ENCODE measurements around the gene SNX25. TPM values are rescaled to one million over a fixed set of nuclear protein-coding genes. Genes with fewer than 3 reads are reported as not detected.

Gene SNX25
- total and polyA plus RNA-seq, 2 of the 13 experiments (the other 11 are each of a cell fraction or from before 2014, with no cell fraction given), result 23.4 to 23.5 TPM

DNA sequence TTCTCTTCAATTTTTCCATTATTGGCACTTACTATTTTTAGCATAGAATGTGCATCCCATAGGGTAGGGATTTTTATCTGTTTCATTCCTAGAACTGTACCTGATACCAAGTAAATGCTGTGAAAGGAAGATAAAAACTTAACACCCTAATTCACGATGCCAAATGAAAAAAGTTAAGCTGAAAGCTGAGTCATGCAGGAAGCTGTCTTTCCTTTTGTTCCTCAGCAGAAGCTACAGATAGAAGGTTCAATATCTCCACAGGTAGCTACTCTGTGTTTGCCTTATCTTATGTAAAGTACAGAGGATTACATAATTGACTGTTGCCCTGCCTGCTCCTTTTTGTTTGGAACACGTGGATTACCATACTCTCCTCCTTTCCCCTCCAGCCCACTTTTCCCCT, 109.3 kb downstream of the SNX25 start (continued):
- TF ChIP-seq ELF4 (CRISPR knock-in tag; IDR thresholded peaks at IDR 0.05; ENCODE audit: borderline replicate concordance) (no peak), DPF2 (CRISPR knock-in tag; IDR thresholded peaks at IDR 0.05; ENCODE audit: borderline replicate concordance, low read depth) (peak; percentile 55; the same call in 1 of the 2 replicates), KAT8 (CRISPR knock-in tag; IDR thresholded peaks at IDR 0.05) (peak; percentile 74), ZNF335 (CRISPR knock-in tag; IDR thresholded peaks at IDR 0.05) (no peak), SOX5 (CRISPR knock-in tag; IDR thresholded peaks at IDR 0.05; ENCODE audit: borderline replicate concordance) (peak; percentile 94), YEATS2 (CRISPR knock-in tag; IDR thresholded peaks at IDR 0.05; ENCODE audit: borderline replicate concordance) (peak; percentile 50; the same call in 1 of the 2 replicates), HNRNPK (IDR thresholded peaks at IDR 0.05; ENCODE audit: low read depth, low read length, poor library complexity, severe bottlenecking) (peak; percentile 55), HDAC2 (CRISPR knock-in tag; IDR thresholded peaks at IDR 0.05) (peak; percentile 53; the same call in 1 of the 2 replicates), LCORL (IDR thresholded peaks at IDR 0.05) (0 out of 2 replicates have a peak, but pooled peaks have one; percentile 31), LCORL (CRISPR knock-in tag; IDR thresholded peaks at IDR 0.05) (no peak), DMAP1 (CRISPR knock-in tag; IDR thresholded peaks at IDR 0.05) (peak; percentile 73; the same call in 1 of the 2 replicates), SOX6 (IDR thresholded peaks at IDR 0.05) (no peak), SOX6 (CRISPR knock-in tag; IDR thresholded peaks at IDR 0.05) (peak; percentile 92), TOPORS (CRISPR knock-in tag; IDR thresholded peaks at IDR 0.05) (no peak), MIER2 (CRISPR knock-in tag; IDR thresholded peaks at IDR 0.05) (0 out of 2 replicates have a peak, but pooled peaks have one; percentile 21), ZSCAN21 (CRISPR knock-in tag; IDR thresholded peaks at IDR 0.05; ENCODE audit: borderline replicate concordance) (peak; percentile 29; the same call in 1 of the 2 replicates), EP300 (IDR thresholded peaks at IDR 0.05; ENCODE audit: low read depth in 2 of 2, low read length in 2 of 2) (peak in 1 of 2 experiments; percentile 74; a peak in 2 of 4 replicates), EP300 (CRISPR knock-in tag; IDR thresholded peaks at IDR 0.05; ENCODE audit: borderline replicate concordance) (peak; percentile 71), FOSL2 (CRISPR knock-in tag; IDR thresholded peaks at IDR 0.05) (peak; percentile 82), HMG20B (CRISPR knock-in tag; conservative IDR thresholded peaks at IDR 0.05) (no peak), FOXP1 (IDR thresholded peaks at IDR 0.05) (no peak), FOXP1 (CRISPR knock-in tag; IDR thresholded peaks at IDR 0.05) (peak; percentile 46), CBX5 (CRISPR knock-in tag; IDR thresholded peaks at IDR 0.05; ENCODE audit: borderline replicate concordance) (no peak), ZNF331 (CRISPR knock-in tag; IDR thresholded peaks at IDR 0.05) (peak; percentile 73; the same call in 1 of the 2 replicates), MTA3 (CRISPR knock-in tag; IDR thresholded peaks at IDR 0.05) (no peak), KMT2B (CRISPR knock-in tag; IDR thresholded peaks at IDR 0.05) (peak; percentile 51; the same call in 1 of the 2 replicates), ZNF614 (CRISPR knock-in tag; IDR thresholded peaks at IDR 0.05; ENCODE audit: borderline replicate concordance) (peak; percentile 90; the same call in 1 of the 2 replicates), RCOR2 (CRISPR knock-in tag; IDR thresholded peaks at IDR 0.05) (peak; percentile 74; the same call in 1 of the 2 replicates)
- TF ChIP-seq, protein P1, sequence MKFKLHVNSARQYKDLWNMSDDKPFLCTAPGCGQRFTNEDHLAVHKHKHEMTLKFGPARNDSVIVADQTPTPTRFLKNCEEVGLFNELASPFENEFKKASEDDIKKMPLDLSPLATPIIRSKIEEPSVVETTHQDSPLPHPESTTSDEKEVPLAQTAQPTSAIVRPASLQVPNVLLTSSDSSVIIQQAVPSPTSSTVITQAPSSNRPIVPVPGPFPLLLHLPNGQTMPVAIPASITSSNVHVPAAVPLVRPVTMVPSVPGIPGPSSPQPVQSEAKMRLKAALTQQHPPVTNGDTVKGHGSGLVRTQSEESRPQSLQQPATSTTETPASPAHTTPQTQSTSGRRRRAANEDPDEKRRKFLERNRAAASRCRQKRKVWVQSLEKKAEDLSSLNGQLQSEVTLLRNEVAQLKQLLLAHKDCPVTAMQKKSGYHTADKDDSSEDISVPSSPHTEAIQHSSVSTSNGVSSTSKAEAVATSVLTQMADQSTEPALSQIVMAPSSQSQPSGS (CRISPR knock-in tag; IDR thresholded peaks at IDR 0.05), result no peak
- TF ChIP-seq, protein P2, sequence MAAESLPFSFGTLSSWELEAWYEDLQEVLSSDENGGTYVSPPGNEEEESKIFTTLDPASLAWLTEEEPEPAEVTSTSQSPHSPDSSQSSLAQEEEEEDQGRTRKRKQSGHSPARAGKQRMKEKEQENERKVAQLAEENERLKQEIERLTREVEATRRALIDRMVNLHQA (CRISPR knock-in tag; IDR thresholded peaks at IDR 0.05), result no peak
- TF ChIP-seq, protein P3, sequence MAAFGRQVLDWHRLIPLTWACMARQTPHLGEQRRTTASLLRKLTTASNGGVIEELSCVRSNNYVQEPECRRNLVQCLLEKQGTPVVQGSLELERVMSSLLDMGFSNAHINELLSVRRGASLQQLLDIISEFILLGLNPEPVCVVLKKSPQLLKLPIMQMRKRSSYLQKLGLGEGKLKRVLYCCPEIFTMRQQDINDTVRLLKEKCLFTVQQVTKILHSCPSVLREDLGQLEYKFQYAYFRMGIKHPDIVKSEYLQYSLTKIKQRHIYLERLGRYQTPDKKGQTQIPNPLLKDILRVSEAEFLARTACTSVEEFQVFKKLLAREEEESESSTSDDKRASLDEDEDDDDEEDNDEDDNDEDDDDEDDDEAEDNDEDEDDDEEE (CRISPR knock-in tag; IDR thresholded peaks at IDR 0.05), result no peak
- TF ChIP-seq, protein P4, sequence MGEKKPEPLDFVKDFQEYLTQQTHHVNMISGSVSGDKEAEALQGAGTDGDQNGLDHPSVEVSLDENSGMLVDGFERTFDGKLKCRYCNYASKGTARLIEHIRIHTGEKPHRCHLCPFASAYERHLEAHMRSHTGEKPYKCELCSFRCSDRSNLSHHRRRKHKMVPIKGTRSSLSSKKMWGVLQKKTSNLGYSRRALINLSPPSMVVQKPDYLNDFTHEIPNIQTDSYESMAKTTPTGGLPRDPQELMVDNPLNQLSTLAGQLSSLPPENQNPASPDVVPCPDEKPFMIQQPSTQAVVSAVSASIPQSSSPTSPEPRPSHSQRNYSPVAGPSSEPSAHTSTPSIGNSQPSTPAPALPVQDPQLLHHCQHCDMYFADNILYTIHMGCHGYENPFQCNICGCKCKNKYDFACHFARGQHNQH (CRISPR knock-in tag; IDR thresholded peaks at IDR 0.05), result 0 out of 2 replicates have a peak, but pooled peaks have one; percentile 20
